GM18870 (cell line): ENCODE measurements around the gene KCNK7.

Experiments used
- ATAC-seq: cut with Tn5 transposase; IDR thresholded peaks from one replicate; pipeline ENCODE4 v1.9.1; 2021; ENCODE audit warnings: moderate library complexity; ENCODE audit not compliant: unreplicated experiment

The KCNK7 gene

GRCh38 chr11:65611758-65612603, 16.4 kb upstream of the KCNK7 start:
- no peak for ATAC-seq

- no peak for ATAC-seq
These were observed 15.6 kb upstream of the KCNK7 start for GRCh38 chr11:65611028-65611757.

DNA sequence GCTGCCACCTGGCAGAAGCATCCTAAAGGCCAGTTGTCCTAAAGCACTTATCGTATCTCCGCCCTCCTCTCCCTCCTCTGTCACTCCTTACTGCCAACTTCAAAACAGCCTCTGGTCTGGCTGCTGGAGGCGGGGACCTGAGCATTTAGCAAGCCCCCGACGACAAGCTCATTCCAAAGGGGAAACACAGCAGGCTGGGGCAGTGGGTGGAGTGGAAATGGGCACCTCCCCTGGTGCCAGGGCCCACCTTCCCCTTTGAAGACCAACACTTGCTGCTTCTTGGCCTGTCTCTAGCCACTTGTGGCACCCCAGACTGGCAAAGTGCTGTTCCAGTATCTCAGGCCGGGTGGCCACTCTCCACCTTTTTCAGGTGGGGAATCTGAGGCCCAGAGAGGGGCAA, 14.8 kb upstream of the KCNK7 start:
- no peak for ATAC-seq

GRCh38 chr11:65609665-65610064, 14.1 kb upstream of the KCNK7 start:
- ATAC-seq = no peak

GRCh38 chr11:65609229-65609628, 13.6 kb upstream of the KCNK7 start:
- ATAC-seq = no peak

DNA sequence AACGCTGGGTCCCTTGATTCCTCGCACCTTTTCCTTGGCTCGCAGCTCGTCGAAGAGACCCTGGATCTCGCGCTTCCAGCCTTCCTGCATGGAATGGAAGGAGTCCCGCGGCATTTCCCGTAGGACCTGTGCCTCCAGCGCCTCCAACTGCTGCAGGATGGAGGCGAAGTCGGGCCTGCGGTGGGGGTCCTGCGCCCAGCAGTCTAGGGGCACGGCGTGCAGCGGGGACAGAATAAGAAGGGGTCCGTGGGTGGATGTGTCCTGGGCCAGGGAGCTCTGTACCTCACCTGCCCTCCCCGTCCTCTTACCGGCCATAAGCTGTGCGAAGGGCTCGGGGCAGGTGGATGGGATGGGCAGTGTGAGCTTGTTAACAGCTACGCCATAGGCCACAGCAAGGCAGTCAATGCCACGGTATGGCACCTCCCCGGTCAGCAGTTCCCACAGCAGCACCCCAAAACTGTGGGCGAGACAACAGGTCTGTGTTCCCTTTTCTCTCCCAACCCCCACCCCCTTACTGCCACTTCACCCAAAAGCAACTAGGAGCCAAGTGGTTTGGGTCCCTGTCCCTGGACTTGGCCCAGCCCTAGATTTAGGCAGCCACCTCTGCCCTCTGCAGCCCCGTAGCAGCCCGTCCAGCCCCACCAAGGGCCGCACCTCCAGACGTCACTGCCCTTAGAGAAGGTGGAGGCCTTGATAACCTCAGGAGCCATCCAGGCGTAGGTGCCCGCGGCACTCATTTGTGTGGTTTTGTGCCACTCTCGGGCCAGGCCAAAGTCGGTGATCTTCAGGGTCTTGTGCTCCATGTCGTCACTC, 12.2 kb upstream of the KCNK7 start:
- ATAC-seq = no peak

DNA sequence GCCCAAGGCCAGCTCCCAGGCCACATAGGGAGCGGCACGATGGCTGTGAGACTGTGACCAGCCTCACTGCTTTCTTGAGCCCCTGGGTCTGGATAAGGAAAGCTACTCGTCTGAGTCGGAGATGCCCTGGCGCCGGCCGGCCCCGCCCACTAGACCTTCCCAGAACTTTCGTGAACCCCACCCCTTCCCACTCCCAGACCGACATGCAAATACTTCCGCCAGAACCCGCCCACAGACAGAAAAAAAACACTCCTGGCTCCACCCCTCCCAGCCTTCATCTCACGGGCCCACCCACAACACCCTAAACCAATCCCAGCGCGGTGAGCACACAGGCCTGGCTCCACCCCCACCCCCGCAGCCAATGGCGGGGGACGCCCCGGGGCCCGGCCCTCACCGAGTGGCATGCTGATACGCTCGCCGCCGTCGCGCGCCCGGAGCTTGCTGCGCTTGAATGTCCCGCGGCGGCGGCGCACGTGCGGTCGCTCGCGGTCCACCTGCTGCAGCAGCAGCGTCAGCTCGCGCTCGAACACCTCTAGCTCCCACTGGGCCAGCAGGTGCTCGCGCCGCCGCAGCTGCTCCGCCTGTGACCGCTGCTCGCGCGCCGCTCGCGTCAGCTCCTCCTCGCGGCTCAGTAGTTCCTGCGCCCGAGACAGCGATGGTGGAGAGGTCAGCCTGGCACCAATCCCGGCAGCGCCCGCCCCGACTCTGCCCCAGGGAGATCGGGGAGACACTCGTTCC, 11.4 kb upstream of the KCNK7 start:
- no peak for ATAC-seq

- ATAC-seq = no peak
These were observed 8.7 kb upstream of the KCNK7 start for GRCh38 chr11:65604258-65604657.

GRCh38 chr11:65599955-65600246, 4.3 kb upstream of the KCNK7 start:
- no peak for ATAC-seq

DNA sequence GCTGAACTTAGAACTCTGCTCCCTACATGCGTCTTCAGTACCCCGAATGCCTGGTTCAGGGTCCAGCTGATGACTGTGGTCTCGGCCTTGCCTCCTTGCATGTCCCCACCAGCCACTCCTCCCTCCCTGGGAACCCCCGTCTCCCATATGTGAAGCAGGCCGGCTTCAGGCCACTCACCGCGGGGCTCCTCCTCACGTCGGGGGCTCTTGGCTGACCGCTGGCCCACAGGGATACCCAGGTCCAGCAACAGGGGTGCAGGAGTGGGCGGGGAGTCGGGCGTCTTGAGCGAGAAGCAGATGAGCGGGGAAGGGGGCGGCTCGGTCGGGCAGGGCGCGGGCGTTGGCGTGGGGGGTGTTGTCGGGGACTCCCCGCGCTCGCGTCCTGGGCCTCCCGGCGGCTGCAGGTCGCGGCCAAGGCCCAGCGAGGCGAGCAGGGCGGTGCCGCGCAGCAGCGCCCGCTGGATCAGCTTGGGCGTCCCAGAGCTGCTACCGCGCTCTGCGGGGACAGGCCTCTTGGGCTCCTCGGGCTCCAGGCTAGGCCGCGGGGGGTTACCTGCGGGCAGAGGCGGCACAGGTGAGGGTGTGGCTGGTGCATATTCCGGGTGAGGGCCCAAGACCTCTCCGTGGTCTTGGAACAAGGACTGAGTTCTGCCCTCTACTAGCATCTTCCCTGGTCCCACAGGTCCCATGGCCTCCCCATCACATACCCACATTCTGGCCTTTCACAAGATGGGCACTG, 3.8 kb upstream of the KCNK7 start:
- no peak for ATAC-seq

DNA sequence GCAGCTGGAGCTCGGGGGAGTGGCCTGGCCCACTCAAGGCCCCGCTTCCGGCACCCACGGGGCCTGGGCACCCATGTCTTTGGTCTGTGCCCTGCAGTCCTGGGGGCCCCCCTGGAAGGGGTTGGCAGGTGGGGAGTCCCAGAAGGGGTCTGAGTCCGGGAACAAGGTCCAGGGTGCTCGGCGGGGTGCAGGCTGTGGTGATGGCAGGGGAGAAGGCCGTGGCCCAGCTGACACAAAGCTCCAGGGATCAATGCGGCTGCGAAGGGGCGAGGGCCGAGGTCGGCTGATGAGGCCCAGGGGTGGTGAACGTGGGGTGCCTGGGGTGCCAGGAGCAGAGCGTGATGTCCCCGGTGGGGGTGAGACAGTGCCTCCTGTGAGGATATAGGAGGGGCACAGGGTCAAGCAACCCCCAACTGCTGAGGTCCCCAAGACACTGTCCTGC, 2.7 kb upstream of the KCNK7 start:
- ATAC-seq = no peak

GRCh38 chr11:65596520-65596919, 920 bp upstream of the KCNK7 start:
- no peak for ATAC-seq

- ATAC-seq = no peak
These were observed 469 bp downstream of the KCNK7 start for GRCh38 chr11:65595131-65595530.

DNA sequence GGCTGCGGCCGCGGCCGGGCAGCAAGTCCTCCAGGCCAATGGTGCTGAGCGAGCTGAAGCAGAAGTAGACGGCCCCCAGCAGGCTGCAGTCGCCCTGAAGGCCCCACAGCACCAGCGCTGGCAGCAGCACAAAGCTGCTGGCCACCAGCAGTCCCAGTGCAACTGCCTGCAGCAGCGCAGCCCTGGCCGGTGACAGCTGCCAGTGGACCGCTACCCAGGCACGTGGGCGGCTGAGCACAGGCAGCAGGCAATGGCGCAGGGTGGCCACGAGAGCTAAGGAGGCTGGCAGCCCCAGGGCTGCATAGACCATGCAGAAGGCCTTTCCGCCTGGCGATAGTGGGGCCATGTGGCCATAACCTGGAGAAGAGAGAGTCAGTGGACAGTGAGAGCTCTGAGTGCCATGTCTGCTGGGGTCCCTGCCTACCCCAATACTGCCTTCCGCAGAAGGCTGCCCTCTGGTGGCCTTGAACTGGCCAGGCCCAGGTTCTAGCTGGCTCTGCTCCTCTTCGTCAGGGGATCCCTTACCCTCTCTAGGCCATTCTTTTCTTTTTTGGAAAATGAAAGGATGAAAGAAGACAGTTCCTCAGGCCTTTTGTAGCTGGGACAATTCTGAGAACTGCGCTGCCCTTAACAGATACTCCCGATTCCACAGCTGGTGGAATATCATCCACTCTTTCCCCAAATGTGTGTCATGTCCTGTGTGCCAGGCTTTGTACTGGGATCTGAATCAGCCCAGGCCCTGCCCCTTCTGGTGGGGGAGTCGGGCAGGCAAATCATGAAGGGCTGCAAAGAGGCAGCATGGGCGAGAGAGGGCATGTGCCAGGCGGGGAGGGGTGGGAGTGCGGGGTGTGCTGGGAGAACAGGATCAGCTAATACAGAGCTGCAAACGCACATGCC, 1.8 kb downstream of the KCNK7 start:
- ATAC-seq = no peak

DNA sequence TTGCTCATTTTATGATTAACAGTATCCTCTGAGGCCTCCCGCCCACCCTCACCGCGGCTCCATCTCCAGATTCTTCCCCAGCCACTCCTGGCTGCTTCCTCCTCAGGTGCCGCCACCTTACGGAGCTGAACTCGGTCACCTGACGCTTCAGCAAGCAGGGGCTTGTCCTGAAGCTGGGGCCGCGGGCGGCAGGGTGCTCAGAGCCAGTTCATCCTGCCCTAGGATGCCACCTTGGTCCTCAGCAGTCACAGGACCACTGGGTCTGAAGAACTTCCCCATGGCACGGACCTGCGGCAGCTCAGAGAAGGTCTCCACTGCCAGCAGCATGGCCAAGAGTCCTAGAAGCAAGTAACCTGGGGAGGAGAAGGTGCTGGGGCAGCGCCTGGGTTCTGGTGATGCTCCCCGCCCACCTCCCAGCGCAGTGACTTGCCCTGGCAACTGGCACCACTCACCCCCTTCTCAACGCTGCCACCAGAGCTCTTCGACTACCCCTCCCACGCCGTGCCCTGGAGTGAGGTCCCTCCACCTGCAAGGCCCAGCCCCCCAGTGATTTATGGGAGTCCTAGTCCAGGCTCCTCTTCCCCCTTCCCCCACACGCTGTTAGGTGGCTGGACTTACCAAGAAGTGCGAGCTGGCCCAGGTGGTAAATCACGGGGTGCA, 2.6 kb downstream of the KCNK7 start:
- no peak for ATAC-seq

- no peak for ATAC-seq
These were observed 3.4 kb downstream of the KCNK7 start for GRCh38 chr11:65591939-65592857.

DNA sequence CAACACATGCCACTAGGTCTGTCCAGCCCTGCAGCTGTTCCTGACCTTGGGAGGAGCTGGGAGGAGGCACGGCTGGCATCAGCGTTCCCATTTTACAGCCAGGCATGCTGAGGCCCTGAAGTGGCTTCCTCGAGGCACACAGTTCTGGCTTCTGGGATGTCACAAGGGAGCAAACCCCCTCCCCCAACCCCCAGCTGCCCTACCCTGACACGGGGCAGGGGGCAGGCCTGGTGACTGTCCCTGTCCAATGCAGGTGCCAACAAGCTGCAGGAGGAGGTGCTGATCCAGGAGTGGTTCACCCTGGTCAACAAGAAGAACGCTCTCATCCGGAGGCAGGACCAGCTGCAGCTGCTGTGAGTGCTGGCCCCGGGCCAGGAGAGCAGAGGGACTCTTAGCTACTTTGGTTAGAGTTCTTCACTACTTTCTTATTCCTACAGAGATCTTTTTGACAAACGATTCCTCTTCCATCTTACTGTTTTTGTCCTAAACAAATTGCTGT, 5.3 kb downstream of the KCNK7 start:
- no peak for ATAC-seq
